Kidney epithelial cell (primary cell): Measurements from ENCODE around the gene DSPP. TPM values are rescaled to one million over a fixed set of nuclear protein-coding genes. Genes with fewer than 3 reads are reported as not detected.
"Not testable (repeated sequence)": the region's sequence is repeated elsewhere in the genome, so short reads cannot be mapped to it uniquely, and the experiment has no call there.

ENCODE experiments used
- DNase-seq: peaks from one replicate; pipeline ENCODE4 v3.0.0-alpha.2; 2010; ENCODE audit warnings: low read depth
- H3K27me3 ChIP-seq: 2 replicates; pipeline ENCODE4 v1.6.0; 2011; ENCODE audit warnings: low read length; ENCODE audit not compliant: control insufficient read depth, insufficient read depth
- H3K36me3 ChIP-seq: 2 replicates; pipeline ENCODE4 v1.5.1; 2011; ENCODE audit warnings: low read length; ENCODE audit not compliant: control insufficient read depth, insufficient read depth
- H3K4me3 ChIP-seq: 2 replicates; pipeline ENCODE4 v1.5.1; 2011; ENCODE audit warnings: low read depth, mild to moderate bottlenecking, control low read depth, low read length
- total RNA-seq: library from RNA; depleted of rRNA; stranded (reverse); fragments of >200 nt; gene quantifications from 2 replicates; pipeline ENCODE4 v1.2.3, GENCODE V29; 2015
- TF ChIP-seq, protein P1 (sequence below): IDR thresholded peaks from 2 replicates; pipeline ENCODE4 v1.5.1; 2011; ENCODE audit warnings: mild to moderate bottlenecking, moderate library complexity, low read length, control low read depth, inconsistent platforms; ENCODE audit not compliant: insufficient read depth, poor library complexity, severe bottlenecking

The DSPP gene
- total RNA-seq, 1 donor from 2014 or later = not detected

DNA sequence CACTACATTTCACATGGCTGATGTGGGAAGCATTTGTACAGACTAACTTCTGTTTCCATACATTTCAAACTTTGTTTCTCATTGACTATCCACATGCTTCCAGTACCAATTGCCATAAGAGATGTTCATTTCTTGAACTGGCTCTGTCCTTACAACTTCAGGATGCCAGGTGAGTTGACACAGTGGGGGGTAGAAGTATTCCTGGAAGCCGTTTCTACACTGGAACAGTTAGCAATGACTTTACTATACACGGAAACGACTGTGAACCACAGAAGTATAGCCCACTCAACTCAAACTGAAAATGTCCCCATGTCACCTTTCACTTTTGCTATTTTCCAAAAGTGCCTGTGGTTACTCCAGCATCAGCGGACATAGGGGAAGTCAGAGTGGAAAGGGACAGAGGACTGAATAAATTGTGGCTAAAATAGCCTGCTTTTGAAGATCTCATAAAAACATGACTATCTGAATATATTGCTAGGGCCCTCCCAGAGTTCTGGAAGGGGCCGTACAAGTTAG lies 38.0 kb upstream of the DSPP start:
- no peaks in the 10 kb centered on the region for H3K27me3 ChIP-seq
- TF ChIP-seq, protein P1, sequence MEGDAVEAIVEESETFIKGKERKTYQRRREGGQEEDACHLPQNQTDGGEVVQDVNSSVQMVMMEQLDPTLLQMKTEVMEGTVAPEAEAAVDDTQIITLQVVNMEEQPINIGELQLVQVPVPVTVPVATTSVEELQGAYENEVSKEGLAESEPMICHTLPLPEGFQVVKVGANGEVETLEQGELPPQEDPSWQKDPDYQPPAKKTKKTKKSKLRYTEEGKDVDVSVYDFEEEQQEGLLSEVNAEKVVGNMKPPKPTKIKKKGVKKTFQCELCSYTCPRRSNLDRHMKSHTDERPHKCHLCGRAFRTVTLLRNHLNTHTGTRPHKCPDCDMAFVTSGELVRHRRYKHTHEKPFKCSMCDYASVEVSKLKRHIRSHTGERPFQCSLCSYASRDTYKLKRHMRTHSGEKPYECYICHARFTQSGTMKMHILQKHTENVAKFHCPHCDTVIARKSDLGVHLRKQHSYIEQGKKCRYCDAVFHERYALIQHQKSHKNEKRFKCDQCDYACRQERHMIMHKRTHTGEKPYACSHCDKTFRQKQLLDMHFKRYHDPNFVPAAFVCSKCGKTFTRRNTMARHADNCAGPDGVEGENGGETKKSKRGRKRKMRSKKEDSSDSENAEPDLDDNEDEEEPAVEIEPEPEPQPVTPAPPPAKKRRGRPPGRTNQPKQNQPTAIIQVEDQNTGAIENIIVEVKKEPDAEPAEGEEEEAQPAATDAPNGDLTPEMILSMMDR = no peak
- H3K4me3 ChIP-seq = no peak overlapping the region
- DNase-seq = no peak
- no peaks in the 10 kb centered on the region for H3K36me3 ChIP-seq

GRCh38 chr4:87574376-87574775 lies 34.0 kb upstream of the DSPP start:
- not testable (repeated sequence) for H3K4me3 ChIP-seq, H3K27me3 ChIP-seq, DNase-seq, H3K36me3 ChIP-seq

DNA sequence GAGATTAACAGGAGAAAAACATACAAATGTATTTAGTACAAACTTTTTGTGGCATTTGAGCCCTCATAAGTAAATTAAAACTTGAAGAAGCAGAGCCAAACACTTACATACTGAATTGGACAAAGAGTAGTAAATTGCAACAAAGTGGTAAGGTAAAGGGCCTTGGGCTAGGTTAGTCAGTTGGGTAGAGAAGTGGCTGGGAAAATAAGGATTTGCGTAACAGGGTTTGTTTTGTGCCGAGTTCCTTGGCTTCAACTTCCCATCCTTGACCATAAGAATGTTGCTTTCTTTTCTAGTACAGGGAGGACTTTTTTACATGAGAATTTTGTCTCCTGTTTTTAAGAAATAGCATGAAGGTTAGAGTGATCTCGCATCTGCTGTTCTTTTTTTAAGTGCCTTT lies 33.3 kb upstream of the DSPP start:
- TF ChIP-seq, protein P1 = no peak
- DNase-seq = no peak

GRCh38 chr4:87575408-87575807 lies 32.9 kb upstream of the DSPP start:
- TF ChIP-seq, protein P1 = no peak
- no peak for DNase-seq
- no peaks in the 10 kb centered on the region for H3K27me3 ChIP-seq
- H3K36me3 ChIP-seq = no peaks in the 10 kb centered on the region
- no peak overlapping the region for H3K4me3 ChIP-seq

More for the DNA sequence above, 33.3 kb upstream of the DSPP start:
- no peaks in the 10 kb centered on the region for H3K27me3 ChIP-seq
- H3K36me3 ChIP-seq = no peaks in the 10 kb centered on the region
- no peak overlapping the region for H3K4me3 ChIP-seq

GRCh38 chr4:87575983-87576382 lies 32.3 kb upstream of the DSPP start:
- no peak for DNase-seq
- H3K27me3 ChIP-seq = no peaks in the 10 kb centered on the region
- no peaks in the 10 kb centered on the region for H3K36me3 ChIP-seq
- no peak overlapping the region for H3K4me3 ChIP-seq
- TF ChIP-seq, protein P1 = no peak

GRCh38 chr4:87579478-87579877 lies 28.9 kb upstream of the DSPP start:
- no peak overlapping the region for H3K4me3 ChIP-seq
- TF ChIP-seq, protein P1 = no peak
- H3K27me3 ChIP-seq = no peaks in the 10 kb centered on the region
- H3K36me3 ChIP-seq = no peaks in the 10 kb centered on the region
- no peak for DNase-seq
